Loucy (cell line): ENCODE data around the gene PRR13.
"Not testable (repeated sequence)": the region's sequence is repeated elsewhere in the genome, so short reads cannot be mapped to it uniquely, and the experiment has no call there.

Experiments
- CTCF ChIP-seq: fragments of 200-600 bp; sonication (generic); conservative IDR thresholded peaks from 2 replicates; pipeline ENCODE4 v1.5.1; 2014; ENCODE audit warnings: mild to moderate bottlenecking, antibody characterized with exemption, low read length
- EZH2phosphoT487 ChIP-seq: fragments of 200-600 bp; IDR thresholded peaks from 2 replicates; pipeline ENCODE4 v1.6.1; 2018; ENCODE audit warnings: antibody characterized with exemption, mild to moderate bottlenecking, moderate library complexity, borderline replicate concordance

GRCh38 chr12:53417291-53417816, 24.2 kb upstream of the PRR13 start:
- TF ChIP-seq EZH2phosphoT487, CTCF: not testable (repeated sequence)
